ENCODE results near the gene P2RX4. TPM values are rescaled to one million over a fixed set of nuclear protein-coding genes. Genes with fewer than 3 reads are reported as not detected.

Gene P2RX4
- total and polyA plus RNA-seq, 4 donors: 16.5 to 32.1 (median 21.8) TPM

- no peaks in the 10 kb centered on the region for H3K9me3 ChIP-seq (ENCODE audit: control insufficient read depth in 4 of 4, low read length in 3 of 4)
- no peak for DNase-seq (ENCODE audit: low spot score)
- H3K4me1 ChIP-seq (ENCODE audit: control insufficient read depth in 4 of 4, insufficient read depth in 4 of 4, low read length in 3 of 4): no peaks in the 10 kb centered on the region
- no peak overlapping the region for H3K27ac ChIP-seq (ENCODE audit: low read depth in 1 of 2, low read length in 2 of 2)
- peaks cover 0 to 7% (median 4%) of the 10 kb centered on the region in 4 donors for H3K36me3 ChIP-seq (ENCODE audit: control insufficient read depth in 4 of 4, insufficient read depth in 3 of 4, low read depth in 1 of 4, low read length in 3 of 4)
- TF ChIP-seq ZBTB33 (IDR thresholded peaks at IDR 0.05) (no peak), RAD21 (IDR thresholded peaks at IDR 0.05) (no peak), REST (IDR thresholded peaks at IDR 0.05) (no peak), TAF1 (conservative IDR thresholded peaks at IDR 0.05) (no peak), CTCF (IDR thresholded peaks at IDR 0.05; ENCODE audit: low read depth, low read length, missing input control) (no peak), EGR1 (IDR thresholded peaks at IDR 0.05; ENCODE audit: low read depth in 2 of 2) (no peak), JUND (IDR thresholded peaks at IDR 0.05) (no peak), SP1 (IDR thresholded peaks at IDR 0.05) (no peak), MAX (IDR thresholded peaks at IDR 0.05) (no peak), HNF4A (conservative IDR thresholded peaks at IDR 0.05) (no peak), FOXA1 (IDR thresholded peaks at IDR 0.05) (no peak), GABPA (IDR thresholded peaks at IDR 0.05 in 1 of 2, conservative IDR thresholded peaks at IDR 0.05 in 1 of 2) (no peak), HNF4G (IDR thresholded peaks at IDR 0.05) (no peak)
- H3K4me3 ChIP-seq (ENCODE audit: low read depth in 1 of 3, low read length in 3 of 3): no peak overlapping the region
- H3K27me3 ChIP-seq (ENCODE audit: control insufficient read depth in 4 of 4, insufficient read depth in 4 of 4, low read length in 3 of 4): no peaks in the 10 kb centered on the region
- H3K9ac ChIP-seq (ENCODE audit: low read depth in 1 of 2, low read length in 2 of 2): no peak overlapping the region
- 83% methylated on average over 16 of the region's 16 CpGs for whole genome bisulfite sequencing
Measured at GRCh38 chr12:121175383-121176119, 34.4 kb upstream of the P2RX4 start.

GRCh38 chr12:121176826-121177529 lies 33.0 kb upstream of the P2RX4 start:
- DNase-seq (ENCODE audit: low spot score): no peak
- Histone ChIP-seq H3K27me3 (ENCODE audit: control insufficient read depth in 4 of 4, insufficient read depth in 4 of 4, low read length in 3 of 4) (no peaks in the 10 kb centered on the region), H3K9me3 (ENCODE audit: control insufficient read depth in 4 of 4, low read length in 3 of 4) (no peaks in the 10 kb centered on the region), H3K36me3 (ENCODE audit: control insufficient read depth in 4 of 4, insufficient read depth in 3 of 4, low read depth in 1 of 4, low read length in 3 of 4) (peaks cover 0 to 12% (median 5%) of the 10 kb centered on the region in 4 donors), H3K4me1 (ENCODE audit: control insufficient read depth in 4 of 4, insufficient read depth in 4 of 4, low read length in 3 of 4) (no peaks in the 10 kb centered on the region), H3K4me3 (ENCODE audit: low read depth in 1 of 3, low read length in 3 of 3) (no peak overlapping the region), H3K27ac (ENCODE audit: low read depth in 1 of 2, low read length in 2 of 2) (no peak overlapping the region), H3K9ac (ENCODE audit: low read depth in 1 of 2, low read length in 2 of 2) (no peak overlapping the region)
- TF ChIP-seq FOXA1 (IDR thresholded peaks at IDR 0.05): no peak
- WGBS: 91% methylated on average over 19 of the region's 19 CpGs

Measured in liver (tissue), 9 donors.